NCI-H2196 treated with DMSO at 0.1 percent for 48 hours (cell line): ENCODE data around the gene CYP27A1.

Experiments used
- DNase-seq: peaks from one replicate; lab custom pipeline; 2025; ENCODE audit not compliant: unreplicated experiment; lab: John Stamatoyannopoulos, UW

CYP27A1 gene

GRCh38 chr2:218857371-218858137 is 75.6 kb downstream of the CYP27A1 start:
- DNase-seq: no peak

- no peak for DNase-seq
Observed at GRCh38 chr2:218858138-218858445, 76.1 kb downstream of the CYP27A1 start.

GRCh38 chr2:218858671-218859555 is 77.0 kb downstream of the CYP27A1 start:
- DNase-seq: no peak

GRCh38 chr2:218859556-218859987 is 77.6 kb downstream of the CYP27A1 start, which contains the start of gene WNT6:
TSS of gene WNT6 (plus strand) at chr2:218859805. CDS start at chr2:218860038, 233 bp downstream.
- DNase-seq: no peak

- no peak for DNase-seq
Observed at GRCh38 chr2:218859988-218860831, 78.3 kb downstream of the CYP27A1 start.

- DNase-seq: peak; percentile 65
Observed at GRCh38 chr2:218860950-218861381, 79.0 kb downstream of the CYP27A1 start.

- no peak for DNase-seq
Observed at GRCh38 chr2:218861645-218862318, 79.8 kb downstream of the CYP27A1 start.

GRCh38 chr2:218863021-218863520 is 81.1 kb downstream of the CYP27A1 start:
- DNase-seq: no peak
